Parathyroid adenoma (tissue), 2 donors: ENCODE results near the gene CCL20.

Experiments used
- H2AFZ ChIP-seq: fragments of 300-600 bp; sonication (generic); one replicate; pipeline ENCODE4 v1.7.0; 2017; ENCODE audit warnings: antibody characterized with exemption, mild to moderate bottlenecking
- H3K27ac ChIP-seq: fragments of 300-600 bp; sonication (generic); one replicate; pipeline ENCODE4 v1.7.0; 2017
- H3K27me3 ChIP-seq: fragments of 300-600 bp; sonication (generic); one replicate; pipeline ENCODE4 v1.7.0; 2017; ENCODE audit warnings: low read length; ENCODE audit not compliant: control insufficient read depth, insufficient read depth
- H3K36me3 ChIP-seq: fragments of 300-600 bp; sonication (generic); one replicate; pipeline ENCODE4 v1.7.0; 2017; ENCODE audit warnings: low read length; ENCODE audit not compliant: control insufficient read depth, insufficient read depth
- H3K4me1 ChIP-seq: fragments of 300-600 bp; sonication (generic); one replicate; pipeline ENCODE4 v1.7.0; 2017; ENCODE audit warnings: control low read depth
- H3K4me2 ChIP-seq: fragments of 300-600 bp; sonication (generic); one replicate; pipeline ENCODE4 v1.7.0; 2017; ENCODE audit warnings: low read length
- H3K4me3 ChIP-seq: fragments of 300-600 bp; sonication (generic); one replicate; pipeline ENCODE4 v1.7.0; 2017; ENCODE audit warnings: low read depth, low read length
- H3K79me2 ChIP-seq: fragments of 300-600 bp; sonication (generic); one replicate; pipeline ENCODE4 v1.7.0; 2017; ENCODE audit warnings: control low read depth
- H3K9ac ChIP-seq: fragments of 300-600 bp; sonication (generic); one replicate; pipeline ENCODE4 v1.7.0; 2017; ENCODE audit warnings: mild to moderate bottlenecking
- H3K9me3 ChIP-seq: fragments of 300-600 bp; sonication (generic); one replicate; pipeline ENCODE4 v1.7.0; 2017; ENCODE audit warnings: low read length; ENCODE audit not compliant: control insufficient read depth
- TF ChIP-seq, protein P1 (sequence below): fragments of 300-600 bp; sonication (generic); IDR thresholded peaks from one replicate; pipeline ENCODE4 v1.7.0; 2017; ENCODE audit warnings: antibody characterized with exemption, mild to moderate bottlenecking
- donor health status: primary hyperparathyroidism.

The CCL20 gene

DNA sequence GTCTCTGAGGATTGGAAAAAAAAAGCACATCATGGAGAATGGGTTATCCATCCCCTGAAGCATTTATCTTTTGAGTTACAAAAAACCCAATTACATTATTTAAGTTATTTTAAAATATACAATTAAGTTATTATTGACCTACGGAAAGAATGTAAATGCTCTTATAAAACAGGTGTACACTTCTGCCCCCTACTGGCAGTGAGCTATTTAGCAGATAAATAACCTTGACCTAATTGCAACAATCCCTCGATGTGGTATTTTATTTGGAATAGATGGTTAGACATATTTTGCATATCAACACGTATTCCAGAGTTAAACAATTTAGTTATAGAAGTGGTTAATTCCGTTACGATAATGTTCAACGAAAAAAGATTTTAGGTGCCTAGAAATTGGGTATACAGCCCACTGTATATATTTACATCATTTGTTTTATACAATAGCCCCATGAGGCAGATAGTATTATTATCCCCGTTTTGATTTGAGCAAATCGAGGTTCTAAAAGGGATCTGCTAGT, 48.6 kb downstream of the CCL20 start:
- Histone ChIP-seq H3K4me3 (no peak overlapping the region), H3K36me3 (no peaks in the 10 kb centered on the region), H3K27ac (no peak overlapping the region), H3K9ac (no peak overlapping the region), H3K27me3 (no peaks in the 10 kb centered on the region), H3K4me1 (no peaks in the 10 kb centered on the region), H3K4me2 (no peak overlapping the region), H2AFZ (no peak overlapping the region), H3K79me2 (no peaks in the 10 kb centered on the region), H3K9me3 (no peaks in the 10 kb centered on the region)
- TF ChIP-seq, protein P1, sequence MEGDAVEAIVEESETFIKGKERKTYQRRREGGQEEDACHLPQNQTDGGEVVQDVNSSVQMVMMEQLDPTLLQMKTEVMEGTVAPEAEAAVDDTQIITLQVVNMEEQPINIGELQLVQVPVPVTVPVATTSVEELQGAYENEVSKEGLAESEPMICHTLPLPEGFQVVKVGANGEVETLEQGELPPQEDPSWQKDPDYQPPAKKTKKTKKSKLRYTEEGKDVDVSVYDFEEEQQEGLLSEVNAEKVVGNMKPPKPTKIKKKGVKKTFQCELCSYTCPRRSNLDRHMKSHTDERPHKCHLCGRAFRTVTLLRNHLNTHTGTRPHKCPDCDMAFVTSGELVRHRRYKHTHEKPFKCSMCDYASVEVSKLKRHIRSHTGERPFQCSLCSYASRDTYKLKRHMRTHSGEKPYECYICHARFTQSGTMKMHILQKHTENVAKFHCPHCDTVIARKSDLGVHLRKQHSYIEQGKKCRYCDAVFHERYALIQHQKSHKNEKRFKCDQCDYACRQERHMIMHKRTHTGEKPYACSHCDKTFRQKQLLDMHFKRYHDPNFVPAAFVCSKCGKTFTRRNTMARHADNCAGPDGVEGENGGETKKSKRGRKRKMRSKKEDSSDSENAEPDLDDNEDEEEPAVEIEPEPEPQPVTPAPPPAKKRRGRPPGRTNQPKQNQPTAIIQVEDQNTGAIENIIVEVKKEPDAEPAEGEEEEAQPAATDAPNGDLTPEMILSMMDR = peak; percentile 38

DNA sequence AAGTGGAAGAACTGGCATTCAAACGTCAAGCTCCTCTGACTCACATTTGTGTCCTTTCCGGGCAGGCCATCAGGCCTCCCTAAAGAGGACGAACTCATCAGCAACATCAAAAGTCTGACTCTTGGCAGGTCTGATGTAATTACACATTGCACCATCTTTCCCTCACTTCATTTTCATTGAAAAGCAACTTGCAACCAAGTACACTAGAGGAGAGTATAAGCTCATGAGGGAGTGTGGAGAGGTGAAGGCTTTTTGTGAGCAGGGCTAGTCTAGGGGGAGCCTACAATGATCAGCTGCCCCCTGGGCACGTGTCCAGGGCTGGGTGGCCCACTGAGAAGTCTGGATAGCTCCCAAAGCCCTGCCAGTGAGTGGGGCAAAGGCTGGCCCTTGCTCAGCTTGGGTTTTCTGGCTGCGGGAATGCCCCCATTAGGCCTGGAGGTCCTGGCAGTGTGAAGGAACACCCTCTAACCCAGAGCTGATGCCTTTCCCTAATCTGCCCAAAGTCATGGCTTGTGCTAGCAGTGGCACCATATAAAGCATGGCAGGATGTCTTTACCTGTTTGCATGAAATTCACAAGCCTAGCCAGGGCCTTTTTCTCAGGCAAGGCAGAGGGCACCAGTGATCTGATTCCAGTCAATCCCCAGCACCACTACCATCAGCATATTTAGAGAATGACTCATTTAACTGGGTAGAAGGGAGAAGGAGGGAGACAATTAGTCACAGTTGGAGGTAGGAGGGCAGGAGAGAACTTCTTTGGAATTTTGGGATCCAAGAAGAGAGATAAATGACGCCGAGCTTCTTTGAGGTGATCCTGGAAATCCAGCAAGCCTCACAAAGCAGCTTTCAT, 49.3 kb downstream of the CCL20 start:
- Histone ChIP-seq H3K9me3 (no peaks in the 10 kb centered on the region), H2AFZ (no peak overlapping the region), H3K9ac (no peak overlapping the region), H3K79me2 (no peaks in the 10 kb centered on the region), H3K4me2 (no peak overlapping the region), H3K4me1 (no peaks in the 10 kb centered on the region), H3K27ac (no peak overlapping the region), H3K27me3 (no peaks in the 10 kb centered on the region), H3K4me3 (no peak overlapping the region), H3K36me3 (no peaks in the 10 kb centered on the region)
- TF ChIP-seq, protein P1 = no peak

DNA sequence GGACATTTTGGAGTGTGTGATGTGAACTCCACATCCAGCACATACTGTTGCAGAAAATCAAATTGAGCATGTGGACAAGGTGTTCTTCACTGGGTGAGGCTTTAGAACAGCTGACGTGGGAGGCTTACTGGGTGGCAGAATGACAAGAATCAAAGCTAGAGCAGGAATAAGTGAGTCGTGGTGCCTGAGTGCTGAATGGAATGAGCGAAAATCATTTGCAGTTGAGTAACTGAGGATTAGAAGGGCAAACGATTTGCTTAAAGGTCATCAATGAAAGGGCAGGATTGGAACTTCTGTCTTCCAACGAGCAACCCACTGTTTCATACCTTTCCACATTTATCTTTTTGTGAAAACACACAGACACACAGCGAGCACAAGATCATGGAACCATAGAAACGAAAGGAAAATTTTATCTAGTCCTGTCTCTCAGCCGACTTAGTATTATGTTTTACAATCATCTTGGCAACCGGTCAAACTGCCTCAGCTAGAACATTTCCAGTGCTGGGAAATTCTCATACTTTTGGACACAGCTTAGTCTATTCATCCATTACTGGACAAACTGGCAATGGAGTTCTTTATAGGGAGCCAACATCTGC, 50.6 kb downstream of the CCL20 start:
- TF ChIP-seq, protein P1 = no peak
- H3K79me2 ChIP-seq = no peaks in the 10 kb centered on the region
- no peak overlapping the region for H3K9ac ChIP-seq
- no peak overlapping the region for H3K4me2 ChIP-seq
- no peaks in the 10 kb centered on the region for H3K9me3 ChIP-seq
- H3K36me3 ChIP-seq = no peaks in the 10 kb centered on the region
- H3K4me1 ChIP-seq = no peaks in the 10 kb centered on the region
- H3K4me3 ChIP-seq = no peak overlapping the region
- H3K27me3 ChIP-seq = no peaks in the 10 kb centered on the region
- H3K27ac ChIP-seq = no peak overlapping the region
- no peak overlapping the region for H2AFZ ChIP-seq

DNA sequence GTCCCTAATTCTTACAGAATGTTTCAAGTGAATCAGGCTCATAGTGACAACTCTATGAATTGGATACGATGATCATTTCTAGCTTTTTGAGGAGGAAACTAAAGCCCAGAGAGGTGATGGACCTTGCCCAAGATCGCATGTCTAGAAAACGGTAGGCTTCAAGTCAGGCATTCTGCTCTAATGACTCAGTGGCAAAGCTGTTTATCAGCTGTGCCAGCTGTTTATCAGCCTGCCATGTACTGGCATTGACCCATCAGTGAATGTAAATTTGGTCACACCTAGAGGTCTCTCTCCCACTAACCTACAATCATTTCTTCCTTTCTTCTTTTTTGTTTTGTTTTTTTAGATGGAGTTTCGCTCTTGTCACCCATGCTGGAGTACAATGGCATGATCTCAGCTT, 51.6 kb downstream of the CCL20 start:
- TF ChIP-seq, protein P1 = no peak
- H3K36me3 ChIP-seq = no peaks in the 10 kb centered on the region

More for the DNA sequence above, 51.6 kb downstream of the CCL20 start:
- Histone ChIP-seq H3K4me2 (no peak overlapping the region), H3K79me2 (no peaks in the 10 kb centered on the region), H3K4me1 (no peaks in the 10 kb centered on the region), H2AFZ (no peak overlapping the region), H3K27ac (no peak overlapping the region), H3K9ac (no peak overlapping the region), H3K27me3 (no peaks in the 10 kb centered on the region), H3K4me3 (no peak overlapping the region), H3K9me3 (no peaks in the 10 kb centered on the region)
